GM19468 (cell line): ENCODE data around the gene RAB3D.
A peak's percentile ranks its signal among the peaks of the same experiment; 100 is the strongest.
"Not testable (repeated sequence)": the region's sequence is repeated elsewhere in the genome, so short reads cannot be mapped to it uniquely, and the experiment has no call there.

Source experiments
- ATAC-seq: cut with Tn5 transposase; IDR thresholded peaks from one replicate; pipeline ENCODE4 v1.9.1; 2021; ENCODE audit warnings: mild to moderate bottlenecking, moderate library complexity, moderate number of reproducible peaks; ENCODE audit not compliant: unreplicated experiment; ENCODE audit errors: extremely low read depth

Gene RAB3D

DNA sequence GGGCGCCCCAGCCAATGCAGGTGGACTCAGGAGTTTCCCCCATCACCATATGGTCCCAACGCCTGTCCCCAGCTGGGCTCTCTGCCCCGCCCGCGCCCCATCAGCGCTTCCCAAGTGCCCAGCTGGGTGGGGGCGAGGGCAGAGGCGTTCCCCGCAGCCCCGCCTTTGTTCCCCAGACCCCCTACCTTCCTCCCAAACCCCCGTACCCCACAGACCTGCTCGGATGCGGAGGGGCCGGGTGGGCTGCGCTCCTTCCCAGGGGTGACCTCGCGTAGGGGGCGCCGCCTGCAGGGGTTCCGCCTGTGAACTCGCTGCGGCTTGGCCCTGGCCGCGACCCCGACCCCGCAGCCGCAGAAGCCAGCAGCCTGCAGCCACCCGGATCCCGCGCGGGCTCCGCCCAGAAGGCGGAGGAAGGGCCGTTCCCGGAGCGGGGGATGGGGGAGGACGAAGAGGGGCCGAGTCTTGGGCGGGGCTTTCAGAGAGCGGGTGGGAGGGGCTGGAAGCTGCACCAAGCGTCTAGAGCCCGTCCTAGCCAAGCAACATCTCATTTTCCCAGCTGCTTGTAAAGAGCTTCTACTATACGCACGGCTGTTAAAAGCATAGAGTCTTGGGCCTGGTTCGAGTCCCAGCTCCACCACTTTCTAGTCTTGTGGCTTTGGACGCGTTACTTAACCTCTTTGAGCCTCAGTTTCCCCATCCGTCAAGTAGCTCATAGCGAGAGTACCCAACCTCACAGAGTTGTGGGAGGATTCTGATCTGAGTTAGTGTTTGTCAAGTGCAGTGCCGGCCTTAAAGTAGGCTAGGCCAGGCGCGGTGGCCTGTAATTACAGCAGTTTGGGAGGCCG lies at the start of gene RAB3D:
Gene RAB3D, minus strand, starts transcription at position 404 of the 845 bp plus-strand sequence. CDS start 2,258 bp downstream, outside the sequence.
- no peak for ATAC-seq

GRCh38 chr19:11387162-11388034 lies 47.9 kb upstream of the RAB3D start:
- no peak for ATAC-seq

GRCh38 chr19:11384778-11385129 lies 45.3 kb upstream of the RAB3D start:
- ATAC-seq = no peak

DNA sequence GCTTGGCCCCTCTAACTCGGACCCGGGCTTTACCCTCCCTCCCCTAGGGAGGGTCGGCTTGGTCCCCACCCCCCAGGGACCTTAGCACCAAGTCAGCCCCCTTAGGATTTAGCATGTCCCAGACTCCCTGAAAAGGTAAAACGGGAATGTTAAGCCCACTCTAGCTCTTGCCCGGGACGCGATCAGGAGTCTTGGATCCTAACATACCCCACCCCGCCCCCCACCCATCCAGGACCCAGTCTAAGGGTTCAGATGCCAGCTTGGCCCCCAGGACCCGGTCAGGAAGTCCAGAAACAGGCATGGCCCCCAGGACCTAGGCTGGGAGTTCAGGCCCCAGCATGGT lies 44.2 kb upstream of the RAB3D start:
- ATAC-seq = no peak

DNA sequence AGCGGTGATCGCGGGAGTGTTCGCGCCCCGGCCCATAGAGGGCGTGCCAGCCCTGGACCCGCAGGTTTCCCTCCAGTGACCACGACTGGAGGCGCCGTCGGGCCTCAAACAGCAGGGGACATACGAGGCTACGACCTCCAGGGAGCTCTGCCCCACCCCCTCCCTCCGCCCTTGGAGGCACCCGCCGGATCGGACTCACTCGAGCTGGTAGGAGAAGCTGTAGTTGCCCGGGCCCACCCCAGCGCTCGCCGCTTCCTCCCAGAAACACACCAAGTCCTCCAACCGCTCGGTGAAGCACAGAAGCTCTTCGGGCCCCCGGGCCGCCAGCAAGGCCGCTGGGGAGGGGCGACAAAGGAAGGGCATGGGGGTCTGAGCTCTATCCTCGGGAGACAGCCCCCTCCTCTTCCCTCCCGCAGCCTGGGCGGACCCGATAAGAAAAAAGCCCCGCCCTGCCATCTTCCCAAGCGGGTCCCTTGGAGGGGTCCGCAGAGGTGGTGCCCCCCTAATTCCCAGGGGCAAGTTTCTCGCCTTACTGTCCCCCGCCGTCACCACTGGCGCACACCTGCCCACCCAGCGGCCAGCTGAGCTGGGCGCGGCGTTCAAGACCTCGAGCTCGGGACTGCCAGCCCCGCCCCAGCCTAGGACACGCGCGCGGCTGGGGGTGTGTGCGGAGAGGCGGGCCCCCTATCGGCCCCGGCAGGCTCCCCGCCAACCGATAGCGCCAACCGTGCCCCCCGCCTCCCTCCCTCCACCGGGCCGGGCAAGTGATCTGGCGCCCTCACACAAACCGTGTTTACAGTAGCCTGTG lies 43.6 kb upstream of the RAB3D start:
- no peak for ATAC-seq

GRCh38 chr19:11380653-11381537 lies 41.4 kb upstream of the RAB3D start:
- peak; percentile 65 for ATAC-seq

GRCh38 chr19:11379857-11380350 lies 40.4 kb upstream of the RAB3D start:
- no peak for ATAC-seq

GRCh38 chr19:11379269-11379845 lies 39.9 kb upstream of the RAB3D start:
- not testable (repeated sequence) for ATAC-seq

DNA sequence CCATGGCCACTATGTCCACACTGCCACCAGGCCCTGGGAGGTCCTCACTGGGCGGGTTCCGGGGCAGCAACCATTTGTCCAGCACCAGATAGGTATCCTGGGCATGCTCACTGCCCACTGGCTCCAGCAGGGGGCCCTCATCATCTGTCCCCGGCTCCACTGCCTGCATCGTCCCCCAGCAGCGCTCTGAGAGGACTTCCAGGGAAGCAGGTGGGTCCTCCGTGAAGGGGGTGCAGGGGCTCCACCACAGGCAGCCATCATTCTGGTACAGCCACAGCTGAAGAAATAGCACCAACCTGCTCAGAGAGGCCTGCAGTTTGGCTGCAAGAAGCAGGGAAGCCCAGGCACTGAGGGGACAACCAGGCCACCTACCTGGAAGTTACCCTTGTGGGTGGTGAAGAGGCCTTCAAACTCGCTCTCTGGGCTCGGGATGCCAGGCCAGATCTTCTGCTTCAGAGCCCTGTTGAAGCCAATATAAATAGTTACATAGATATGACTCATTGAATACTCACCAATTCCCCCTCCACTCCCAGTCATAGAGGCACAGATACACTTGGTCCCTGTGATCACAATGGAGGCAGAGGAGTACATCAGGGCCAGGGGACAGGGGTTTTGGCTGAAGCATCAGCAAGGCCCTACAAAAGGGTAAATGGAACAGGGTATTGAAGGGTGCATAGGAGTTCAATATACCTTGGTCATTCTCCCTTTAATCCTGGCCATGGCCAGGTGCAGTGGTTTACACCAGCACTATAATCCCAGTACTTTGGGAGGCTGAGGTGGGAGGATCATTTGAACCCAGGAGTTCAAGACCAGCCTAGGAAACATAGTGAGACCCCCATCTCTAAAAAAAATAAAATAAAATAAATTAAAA lies 39.1 kb upstream of the RAB3D start:
- ATAC-seq = no peak

DNA sequence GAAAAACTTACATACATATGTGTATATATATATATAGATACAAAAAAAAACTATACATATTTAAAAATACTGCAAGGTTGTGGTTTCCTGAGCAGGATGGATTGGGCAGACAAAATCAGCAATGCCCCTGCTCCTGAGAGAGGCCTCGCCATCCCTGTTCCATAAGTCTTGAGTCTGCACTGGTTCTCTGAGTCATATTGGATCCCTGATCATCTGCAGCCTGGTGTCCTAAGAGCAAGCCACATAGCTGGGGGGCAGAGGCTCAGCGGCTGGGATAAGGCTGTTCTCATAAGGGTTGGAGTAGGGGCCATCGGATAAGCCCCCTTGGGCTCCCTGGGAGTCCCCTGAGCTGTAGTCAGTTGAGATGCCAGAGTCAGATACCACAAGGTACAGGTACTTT lies 38.3 kb upstream of the RAB3D start:
- ATAC-seq = no peak

DNA sequence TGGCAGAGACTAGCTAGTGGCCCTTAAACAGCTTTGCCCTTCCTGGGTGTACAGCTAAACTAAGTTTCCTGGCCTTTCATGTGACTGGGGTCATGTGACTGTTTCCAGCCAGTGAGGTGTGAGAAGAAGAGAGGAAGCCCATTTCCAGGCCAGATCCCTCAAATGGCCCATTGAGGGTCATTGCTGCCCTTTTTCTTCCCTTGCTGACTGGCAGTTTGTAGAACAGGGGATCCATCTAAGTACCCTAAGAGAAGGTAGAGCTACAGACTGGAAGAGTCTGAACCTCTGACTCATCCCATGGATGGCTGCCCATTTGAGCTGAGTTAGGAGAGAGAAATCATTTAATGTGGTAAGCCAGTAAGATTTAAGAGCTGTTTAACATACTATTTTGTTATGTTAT lies 37.8 kb upstream of the RAB3D start:
- no peak for ATAC-seq

DNA sequence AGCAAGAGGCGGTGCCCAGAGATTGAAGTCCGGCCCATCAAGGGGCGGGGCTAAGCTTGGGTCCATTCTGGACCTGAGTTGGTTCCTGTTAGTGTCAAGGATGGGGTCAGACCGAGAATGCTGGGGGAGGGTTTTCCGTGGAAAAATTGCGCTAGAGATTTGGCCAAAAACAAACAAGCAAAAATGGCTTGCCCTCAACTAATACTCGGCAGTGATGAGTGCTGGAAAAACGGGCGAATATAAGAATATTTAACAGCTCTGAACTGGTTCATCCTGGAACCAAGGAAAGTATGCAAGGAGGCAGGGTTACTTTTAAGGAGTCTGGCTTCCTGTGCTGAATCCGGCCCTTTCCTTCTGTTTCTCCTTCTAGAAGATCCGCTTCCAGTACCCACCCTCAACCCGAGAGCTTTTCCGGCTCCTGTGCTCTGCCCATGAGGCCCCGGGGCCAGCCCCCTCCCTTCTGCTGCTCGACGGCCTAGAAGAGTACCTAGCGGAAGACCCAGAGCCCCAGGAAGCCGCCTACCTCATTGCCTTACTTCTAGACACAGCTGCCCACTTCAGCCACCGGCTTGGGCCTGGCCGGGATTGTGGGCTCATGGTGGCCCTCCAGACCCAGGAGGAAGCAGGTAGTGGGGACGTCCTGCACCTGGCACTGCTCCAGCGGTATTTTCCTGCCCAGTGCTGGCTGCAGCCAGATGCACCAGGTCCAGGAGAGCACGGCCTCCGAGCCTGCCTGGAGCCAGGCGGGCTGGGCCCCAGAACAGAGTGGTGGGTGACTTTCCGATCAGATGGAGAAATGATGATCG lies 35.9 kb upstream of the RAB3D start:
- no peak for ATAC-seq

DNA sequence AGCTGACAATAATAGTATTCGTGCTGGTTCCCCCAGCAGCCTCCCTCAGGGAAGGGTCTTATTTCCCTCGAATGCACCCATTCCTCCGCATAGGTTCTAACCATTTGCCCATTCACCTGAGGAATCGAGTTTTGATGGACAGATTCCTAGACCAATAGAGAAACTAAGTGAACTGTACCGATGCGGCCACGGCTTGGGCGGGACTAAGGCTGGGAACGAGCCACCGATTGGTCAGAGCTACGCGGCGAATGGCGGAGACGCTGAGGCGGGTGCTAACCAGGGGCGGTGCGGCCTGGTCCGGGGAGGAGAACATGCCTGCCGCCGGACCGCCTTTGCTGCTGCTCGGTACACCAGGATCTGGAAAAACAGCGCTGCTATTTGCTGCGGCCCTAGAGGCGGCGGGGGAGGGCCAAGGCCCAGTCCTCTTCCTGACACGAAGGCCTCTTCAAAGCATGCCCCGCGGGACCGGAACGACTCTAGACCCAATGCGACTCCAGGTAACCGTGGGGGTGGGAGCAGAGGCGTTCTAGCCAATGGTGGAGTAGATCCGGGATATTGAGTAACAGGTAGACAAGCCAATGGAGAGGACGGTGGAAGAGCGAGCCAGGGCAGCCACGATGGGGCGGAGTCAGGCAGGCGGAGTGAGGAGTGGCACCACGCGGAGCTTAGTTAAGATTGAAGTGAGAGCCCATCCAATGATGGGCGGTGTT lies 35.1 kb upstream of the RAB3D start, which contains the start of gene SWSAP1:
Gene SWSAP1, plus strand, starts transcription at position 234 of the 710 bp plus-strand sequence. Its CDS starts 15 bp downstream, at position 249.
- peak; percentile 78 for ATAC-seq

DNA sequence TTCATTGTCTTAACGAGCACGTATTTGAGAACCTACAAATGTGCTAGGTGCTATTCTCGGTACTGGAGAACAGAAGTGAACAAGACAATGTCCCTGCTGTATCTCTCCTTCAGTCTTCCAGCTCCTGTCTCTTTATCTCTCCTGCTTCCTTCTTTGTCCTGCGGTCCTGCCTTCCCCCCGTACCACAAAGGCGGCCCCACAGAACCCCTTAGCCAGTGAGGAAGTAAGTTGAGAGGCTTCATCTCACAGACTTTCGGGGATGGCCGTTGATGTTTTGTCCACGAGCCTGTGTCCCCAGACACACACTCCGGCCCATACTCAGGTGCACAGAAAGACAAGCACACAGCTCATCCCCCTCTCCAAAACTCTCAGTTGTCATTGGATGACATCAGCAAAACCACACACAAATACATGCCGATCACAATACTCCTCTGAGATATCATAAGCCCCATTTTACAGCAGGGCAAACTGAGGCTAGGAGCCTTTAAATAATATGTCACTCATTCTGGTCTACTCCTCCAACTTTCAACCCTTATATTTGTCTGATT lies 34.5 kb upstream of the RAB3D start:
- no peak for ATAC-seq

GRCh38 chr19:11373166-11373884 lies 33.9 kb upstream of the RAB3D start:
- no peak for ATAC-seq

GRCh38 chr19:11370744-11371143 lies 31.3 kb upstream of the RAB3D start:
- ATAC-seq = no peak
